GM19025 (cell line): ENCODE data around the gene GRM1.

ENCODE experiments used
- ATAC-seq: cut with Tn5 transposase; IDR thresholded peaks from one replicate; pipeline ENCODE4 v1.9.1; 2021; ENCODE audit warnings: mild to moderate bottlenecking, low read depth, moderate library complexity; ENCODE audit not compliant: unreplicated experiment

GRM1 gene

DNA sequence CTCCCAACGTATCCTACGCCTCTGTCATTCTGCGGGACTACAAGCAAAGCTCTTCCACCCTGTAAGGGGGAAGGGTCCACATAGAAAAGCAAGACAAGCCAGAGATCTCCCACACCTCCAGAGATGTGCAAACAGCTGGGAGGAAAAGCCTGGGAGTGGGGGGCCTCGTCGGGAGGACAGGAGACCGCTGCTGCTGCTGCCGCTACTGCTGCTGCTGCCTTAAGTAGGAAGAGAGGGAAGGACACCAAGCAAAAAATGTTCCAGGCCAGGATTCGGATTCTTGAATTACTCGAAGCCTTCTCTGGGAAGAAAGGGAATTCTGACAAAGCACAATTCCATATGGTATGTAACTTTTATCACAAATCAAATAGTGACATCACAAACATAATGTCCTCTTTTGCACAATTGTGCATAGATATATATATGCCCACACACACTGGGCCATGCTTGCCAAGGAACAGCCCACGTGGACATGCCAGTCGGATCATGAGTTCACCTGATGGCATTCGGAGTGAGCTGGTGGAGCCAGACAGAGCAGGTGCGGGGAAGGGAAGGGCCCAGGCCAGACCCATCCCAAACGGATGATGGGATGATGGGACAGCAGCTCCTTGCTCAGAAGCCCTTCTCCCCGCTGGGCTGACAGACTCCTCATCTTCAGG is 406.0 kb downstream of the GRM1 start:
- no peak for ATAC-seq

DNA sequence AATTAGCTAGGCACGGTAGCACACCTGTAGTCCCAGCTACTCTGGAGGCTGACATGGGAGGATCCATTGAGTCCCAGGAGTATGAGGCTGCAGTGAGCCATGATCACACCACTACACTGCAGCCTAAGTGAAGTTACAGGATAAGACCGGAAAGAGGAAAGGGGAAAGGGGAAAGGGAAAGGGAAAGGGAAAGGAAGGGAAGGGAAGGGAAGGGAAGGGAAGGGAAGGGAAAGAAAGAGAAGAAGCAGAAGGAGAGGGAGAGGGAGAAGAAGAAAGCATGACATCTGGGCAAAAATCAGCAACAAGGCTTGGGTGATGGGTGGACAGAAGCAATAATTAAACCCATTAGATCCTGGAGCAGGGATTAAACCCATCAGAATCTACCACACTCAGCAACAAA is 413.0 kb downstream of the GRM1 start:
- no peak for ATAC-seq

DNA sequence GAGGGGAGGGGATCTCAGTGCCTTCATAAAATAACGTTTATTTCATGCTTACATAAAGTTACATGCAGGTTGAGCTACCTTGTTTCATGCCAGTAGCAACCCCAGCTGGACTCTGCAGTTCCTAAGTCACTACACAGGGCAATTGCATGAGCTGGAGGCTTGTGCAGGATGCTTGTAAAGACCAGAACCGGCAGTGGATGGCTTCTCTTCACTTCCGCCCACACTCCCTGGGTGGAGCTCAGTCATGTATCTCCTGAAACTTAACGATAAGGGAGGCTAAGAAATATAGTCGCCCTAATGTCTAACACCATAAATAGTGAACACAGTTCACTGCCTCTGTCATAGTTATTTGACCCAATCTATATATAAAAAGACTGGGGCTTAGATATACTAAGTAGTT is 415.3 kb downstream of the GRM1 start:
- no peak for ATAC-seq

DNA sequence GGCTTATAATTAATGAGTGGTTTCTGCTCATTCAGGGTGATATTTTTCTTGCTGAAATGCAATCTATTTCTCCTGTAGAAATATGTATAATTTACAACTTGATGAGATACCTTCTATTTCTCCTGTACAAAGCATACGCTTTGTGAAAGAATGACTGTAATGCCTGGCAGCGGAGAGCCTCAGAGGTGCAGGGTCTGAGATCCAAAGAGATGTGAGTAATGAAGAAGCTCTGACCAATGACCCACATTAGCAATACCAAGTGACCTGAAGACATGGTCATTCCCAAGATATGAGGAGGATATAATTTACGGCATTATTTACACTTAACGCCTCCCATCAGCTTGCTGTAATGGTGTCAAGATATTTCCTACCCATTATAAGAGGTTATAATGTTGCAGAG is 416.4 kb downstream of the GRM1 start:
- ATAC-seq = no peak

DNA sequence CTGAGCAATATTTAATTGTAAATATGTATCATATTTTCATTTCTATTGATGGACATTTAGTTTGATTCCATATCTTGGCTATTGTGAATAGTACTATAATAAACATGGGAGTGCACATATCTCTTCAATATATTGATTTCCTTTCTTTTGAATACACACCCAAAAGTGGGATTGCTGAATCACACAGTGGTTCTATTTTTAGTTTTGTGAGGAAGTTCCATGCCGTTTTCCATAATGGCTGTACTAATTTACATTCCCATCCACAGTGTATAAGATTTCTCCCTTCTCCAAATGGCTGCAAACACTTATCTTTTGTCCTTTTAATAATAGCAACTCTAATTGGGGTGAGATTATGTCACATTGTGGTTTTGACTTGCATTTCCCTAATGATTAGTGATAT is 428.0 kb downstream of the GRM1 start:
- no peak for ATAC-seq

DNA sequence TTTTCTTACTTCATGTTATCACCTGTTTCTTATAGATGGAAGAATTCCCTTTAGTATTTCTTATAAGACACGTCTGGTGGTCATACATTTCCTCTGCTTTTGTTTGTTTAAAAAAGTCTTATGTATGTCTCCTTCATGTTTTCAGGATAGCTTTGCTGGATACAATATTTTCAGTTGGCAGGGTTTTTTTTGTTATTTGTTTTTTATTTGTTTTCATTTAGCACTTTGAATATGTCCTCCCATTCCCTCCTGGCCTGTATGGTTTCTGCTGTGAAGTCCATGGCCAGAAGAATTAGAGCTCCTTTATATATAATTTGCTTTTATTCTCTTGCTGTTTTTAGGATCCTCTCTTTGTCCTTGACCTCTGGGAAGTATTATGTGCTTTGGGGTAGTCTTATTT is 432.1 kb downstream of the GRM1 start:
- ATAC-seq = no peak

DNA sequence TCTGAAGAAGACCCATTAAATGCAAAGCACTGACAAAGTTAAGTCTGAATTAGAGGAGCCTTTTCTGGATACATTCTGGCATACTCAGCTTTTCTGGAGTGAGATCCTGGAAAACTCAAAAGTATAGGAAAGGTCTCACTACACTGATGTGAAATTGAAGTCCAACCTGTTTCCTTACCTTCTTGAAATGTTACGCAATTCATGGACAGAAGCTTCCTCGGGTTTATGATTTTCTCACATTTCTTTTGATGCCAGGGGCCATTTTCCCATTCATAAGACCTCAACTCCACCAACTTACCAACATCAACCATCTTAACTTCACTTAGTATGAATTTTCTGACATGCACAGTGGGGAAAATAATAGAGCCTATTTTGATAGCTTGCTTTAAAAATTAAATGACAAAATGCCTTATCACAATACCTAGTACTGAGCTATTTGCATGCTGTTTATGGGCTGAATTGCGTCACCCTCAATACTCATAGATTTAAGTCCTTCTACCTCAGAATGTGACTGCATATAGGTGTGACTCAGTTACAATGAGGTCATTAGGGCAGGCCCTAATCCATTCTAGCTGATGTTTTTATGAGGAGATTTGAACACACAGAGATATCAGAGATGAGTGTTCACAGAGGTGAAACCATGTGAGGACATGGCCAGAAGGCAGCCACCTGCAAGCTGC is 441.4 kb downstream of the GRM1 start:
- no peak for ATAC-seq

DNA sequence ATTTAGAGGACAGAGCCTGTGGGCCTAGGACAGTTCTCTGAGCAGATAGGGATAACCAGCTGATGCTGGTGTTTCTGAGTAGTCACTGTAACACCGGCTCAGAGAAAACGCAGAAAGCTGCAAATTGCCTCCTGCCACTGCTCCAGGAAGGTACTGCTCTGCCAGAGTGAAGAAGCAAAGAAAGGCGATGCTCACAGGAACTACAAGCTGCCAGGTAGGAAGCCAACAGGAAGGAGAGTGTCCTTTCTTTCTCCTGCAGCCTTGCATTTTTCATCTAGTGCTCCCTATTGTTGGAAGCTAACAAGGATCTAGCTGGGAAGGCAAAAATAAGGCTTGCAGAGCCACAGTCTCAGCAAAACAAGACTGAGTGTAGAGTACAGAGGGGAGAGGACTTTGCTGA is 444.1 kb downstream of the GRM1 start:
- ATAC-seq = no peak

DNA sequence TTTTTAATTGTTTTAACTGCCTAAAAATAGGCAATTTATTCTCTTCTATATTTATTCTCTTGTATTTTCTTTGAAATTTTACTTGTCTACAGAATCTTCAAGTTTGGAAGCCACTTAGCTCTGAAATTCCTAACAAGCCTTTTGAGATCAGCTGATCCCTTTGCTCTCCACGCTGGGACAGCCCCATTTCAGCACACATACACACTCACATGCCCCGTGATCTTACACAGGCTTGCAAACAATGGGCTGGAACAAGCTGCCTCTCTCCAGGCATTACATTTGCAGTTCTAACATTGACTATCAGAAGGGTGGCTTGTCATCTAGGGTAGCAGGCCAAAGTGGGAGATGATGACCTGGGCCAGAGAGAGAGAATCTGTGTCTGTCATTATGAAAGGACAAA is 452.7 kb downstream of the GRM1 start:
- ATAC-seq = no peak

DNA sequence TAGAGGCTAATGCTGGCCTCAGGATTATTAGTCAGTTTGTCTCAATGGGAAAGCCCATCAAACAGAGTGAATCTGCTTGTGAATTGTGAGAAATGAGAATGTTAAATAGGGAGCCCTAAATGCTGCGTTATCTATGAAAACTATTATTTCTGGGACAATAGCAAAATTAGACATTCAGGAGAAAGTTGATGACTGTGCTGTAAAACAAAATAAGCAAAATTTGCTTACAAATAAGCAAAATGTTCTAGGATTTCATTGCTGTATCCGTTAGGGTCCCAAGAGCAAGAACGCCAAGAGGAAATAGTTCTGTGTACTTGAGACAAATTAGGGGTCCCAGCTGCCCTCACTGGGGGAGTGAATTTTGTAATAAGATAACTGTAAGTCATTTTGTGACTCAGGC is 455.5 kb downstream of the GRM1 start:
- ATAC-seq = no peak
